Subcutaneous adipose tissue (tissue), 4 donors: ENCODE data around the gene ZCCHC8. TPM values are rescaled to one million over a fixed set of nuclear protein-coding genes. Genes with fewer than 3 reads are reported as not detected.

ENCODE experiments used
- total RNA-seq, 4 donors: library from RNA; depleted of rRNA; stranded (reverse); fragments of >200 nt; gene quantifications; one replicate each; pipeline ENCODE4 v1.1.0, GENCODE V29; 2016
- TF ChIP-seq, protein P1 (sequence below): fragments of 450-650 bp; IDR thresholded peaks from one replicate; pipeline ENCODE4 v1.5.1; 2016; ENCODE audit warnings: low read depth, mild to moderate bottlenecking, control low read depth, antibody characterized with exemption, moderate library complexity

The ZCCHC8 gene
- total RNA-seq, 4 donors from 2014 or later, result 24.4 to 33.4 (median 28.9) TPM

DNA sequence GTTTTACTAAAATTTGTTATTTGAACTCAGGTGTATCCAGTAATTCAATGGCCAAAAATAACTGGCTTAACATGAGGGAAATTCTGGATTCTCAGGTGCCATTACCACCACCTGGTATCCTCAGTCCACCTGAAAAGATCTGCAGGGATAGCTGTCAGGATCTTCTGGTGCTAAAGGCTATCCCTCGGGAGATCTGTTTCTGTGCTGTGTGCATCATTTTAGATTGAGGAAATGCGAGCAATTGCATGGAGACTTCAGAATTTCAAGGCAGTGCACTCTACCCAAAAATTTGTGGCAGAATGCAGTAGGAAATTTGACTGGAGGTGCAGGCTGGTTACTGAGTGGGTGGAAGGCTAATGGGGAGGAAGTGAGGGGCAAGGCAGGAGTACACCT is 26.4 kb downstream of the ZCCHC8 start:
- TF ChIP-seq, protein P1, sequence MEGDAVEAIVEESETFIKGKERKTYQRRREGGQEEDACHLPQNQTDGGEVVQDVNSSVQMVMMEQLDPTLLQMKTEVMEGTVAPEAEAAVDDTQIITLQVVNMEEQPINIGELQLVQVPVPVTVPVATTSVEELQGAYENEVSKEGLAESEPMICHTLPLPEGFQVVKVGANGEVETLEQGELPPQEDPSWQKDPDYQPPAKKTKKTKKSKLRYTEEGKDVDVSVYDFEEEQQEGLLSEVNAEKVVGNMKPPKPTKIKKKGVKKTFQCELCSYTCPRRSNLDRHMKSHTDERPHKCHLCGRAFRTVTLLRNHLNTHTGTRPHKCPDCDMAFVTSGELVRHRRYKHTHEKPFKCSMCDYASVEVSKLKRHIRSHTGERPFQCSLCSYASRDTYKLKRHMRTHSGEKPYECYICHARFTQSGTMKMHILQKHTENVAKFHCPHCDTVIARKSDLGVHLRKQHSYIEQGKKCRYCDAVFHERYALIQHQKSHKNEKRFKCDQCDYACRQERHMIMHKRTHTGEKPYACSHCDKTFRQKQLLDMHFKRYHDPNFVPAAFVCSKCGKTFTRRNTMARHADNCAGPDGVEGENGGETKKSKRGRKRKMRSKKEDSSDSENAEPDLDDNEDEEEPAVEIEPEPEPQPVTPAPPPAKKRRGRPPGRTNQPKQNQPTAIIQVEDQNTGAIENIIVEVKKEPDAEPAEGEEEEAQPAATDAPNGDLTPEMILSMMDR, result no peak

DNA sequence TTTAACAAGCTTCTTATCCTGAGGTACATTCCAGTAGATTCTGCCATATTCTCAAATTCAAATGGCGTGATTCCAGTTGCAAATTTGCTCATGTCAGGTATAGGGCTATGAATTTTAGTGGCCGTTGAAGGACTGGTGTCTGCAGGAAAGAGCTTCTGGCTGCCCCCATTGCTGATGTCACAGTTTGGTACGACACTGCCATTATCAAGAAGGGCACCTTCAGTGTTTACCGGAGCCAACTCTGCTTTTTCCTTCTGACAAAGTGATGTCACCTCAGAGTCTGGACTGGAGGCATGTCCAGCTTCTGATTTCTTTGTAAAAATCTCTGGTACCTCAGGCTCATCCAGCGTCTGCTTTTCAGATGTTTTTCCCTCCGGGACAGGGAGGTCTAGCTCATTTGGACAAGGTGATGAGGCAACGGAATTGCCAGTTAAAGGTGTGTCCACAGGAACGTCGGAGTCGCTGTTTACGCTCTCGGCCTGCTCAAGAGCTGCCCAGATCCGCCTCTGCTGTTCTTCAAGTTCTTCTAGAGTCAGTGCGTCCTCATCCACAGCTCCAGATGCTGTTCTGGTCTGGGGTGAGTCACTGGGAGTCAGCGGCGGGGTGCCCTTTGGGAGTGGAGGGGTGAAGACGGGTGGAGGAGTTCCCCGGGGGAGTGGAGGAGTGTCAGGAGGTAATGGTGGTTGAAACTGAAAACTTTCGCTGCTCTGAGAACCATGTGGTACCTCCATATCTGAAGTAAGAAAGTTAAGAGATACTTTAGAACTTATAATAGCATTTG is 27.0 kb downstream of the ZCCHC8 start:
- TF ChIP-seq, protein P1, result no peak

DNA sequence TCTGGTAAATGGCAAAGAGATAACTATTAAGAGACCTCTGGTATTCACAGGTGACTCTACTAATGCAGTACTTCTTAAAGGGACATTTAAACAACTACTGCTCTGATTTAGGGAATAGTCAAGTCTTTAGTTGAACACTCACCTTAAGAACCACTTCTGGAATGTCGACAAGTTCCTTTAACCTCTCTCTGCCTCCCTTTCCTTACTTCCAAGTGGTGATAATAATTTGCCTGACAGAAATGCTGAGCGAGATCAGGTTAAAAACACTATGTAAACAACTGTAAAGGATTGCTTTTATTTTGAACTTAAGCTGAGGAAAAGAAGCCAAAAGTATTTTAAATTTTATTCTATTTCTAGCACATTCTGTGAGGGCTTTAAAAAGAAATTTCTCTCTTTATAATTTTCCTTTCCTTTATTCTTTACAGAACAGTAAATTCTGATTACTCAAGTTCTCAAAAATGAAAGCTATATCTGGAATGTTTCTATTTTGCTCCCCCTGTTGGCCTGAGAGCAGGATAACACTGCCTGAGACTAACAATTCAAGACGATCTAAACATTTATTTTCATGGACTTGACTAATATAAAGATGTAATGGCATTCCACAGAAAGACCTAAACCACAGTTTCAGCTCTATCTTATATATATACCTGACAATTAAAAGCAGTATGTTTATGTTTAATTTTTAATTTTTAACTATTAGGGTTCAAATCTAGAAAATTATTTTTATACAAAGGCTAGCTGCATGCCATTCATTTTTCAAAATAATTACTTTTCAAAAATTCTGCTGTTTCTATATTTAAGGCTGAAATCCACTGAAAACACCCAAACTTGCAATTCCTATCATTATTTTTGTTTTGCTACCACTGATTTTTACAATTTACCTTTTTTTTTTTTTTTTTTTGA is 29.2 kb downstream of the ZCCHC8 start:
- TF ChIP-seq, protein P1, result no peak

DNA sequence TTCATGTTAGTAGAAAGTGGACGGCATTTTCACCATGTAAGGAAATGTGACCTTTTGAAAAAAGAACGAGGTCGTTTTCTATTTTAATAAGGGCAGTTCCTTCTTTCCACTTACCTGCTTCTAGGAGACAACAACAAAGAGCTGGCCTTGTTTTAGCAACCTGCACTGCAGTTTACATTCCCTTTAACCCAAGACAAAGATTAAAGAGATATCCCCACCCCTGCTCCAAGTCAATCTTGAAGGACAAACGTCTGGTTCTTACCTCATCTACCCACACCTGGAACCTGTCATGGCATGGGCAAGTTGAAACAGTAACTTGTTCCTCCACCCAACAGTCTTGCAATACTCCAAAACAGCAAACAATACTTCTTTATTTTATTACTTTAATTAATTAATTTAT is 32.7 kb downstream of the ZCCHC8 start:
- TF ChIP-seq, protein P1, result no peak

DNA sequence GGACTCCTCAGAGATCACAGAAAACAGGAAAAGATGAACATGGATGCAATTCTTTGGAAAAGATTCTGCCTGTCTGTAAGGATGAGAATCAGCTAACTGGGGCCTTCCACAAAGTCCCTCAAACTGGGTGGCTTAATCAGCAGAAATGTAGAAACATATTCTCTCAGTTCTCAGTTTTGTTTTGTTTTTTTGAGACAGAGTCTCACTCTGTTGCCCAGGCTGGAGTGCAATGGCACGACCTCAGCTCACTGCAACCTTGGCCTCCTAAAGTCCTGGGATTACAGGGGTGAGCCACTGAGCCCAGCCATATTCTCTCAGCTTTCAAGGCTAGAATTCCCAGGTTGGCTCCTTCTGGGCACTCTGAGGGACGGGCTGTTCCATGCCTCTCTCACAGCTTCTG is 40.1 kb downstream of the ZCCHC8 start:
- TF ChIP-seq, protein P1, result no peak

DNA sequence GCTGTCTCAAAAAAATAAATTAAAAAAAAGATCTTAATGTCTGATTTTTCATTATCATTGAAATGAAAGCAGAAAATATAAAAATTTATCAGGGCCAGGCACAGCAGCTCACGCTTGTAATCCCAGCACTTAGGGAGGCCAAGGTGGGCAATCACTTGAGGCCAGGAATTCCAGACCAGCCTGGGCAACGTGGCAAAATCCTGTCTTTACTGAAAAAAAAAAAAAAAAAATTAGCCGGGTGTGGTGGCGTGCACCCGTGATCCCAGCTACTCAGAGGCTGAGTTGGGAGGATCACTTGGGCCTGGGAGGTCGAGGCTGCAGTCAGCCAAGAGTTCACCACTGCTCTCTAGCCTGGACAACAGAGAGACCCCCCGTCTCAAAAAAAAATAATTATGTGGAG is 40.7 kb downstream of the ZCCHC8 start:
- TF ChIP-seq, protein P1, result no peak

DNA sequence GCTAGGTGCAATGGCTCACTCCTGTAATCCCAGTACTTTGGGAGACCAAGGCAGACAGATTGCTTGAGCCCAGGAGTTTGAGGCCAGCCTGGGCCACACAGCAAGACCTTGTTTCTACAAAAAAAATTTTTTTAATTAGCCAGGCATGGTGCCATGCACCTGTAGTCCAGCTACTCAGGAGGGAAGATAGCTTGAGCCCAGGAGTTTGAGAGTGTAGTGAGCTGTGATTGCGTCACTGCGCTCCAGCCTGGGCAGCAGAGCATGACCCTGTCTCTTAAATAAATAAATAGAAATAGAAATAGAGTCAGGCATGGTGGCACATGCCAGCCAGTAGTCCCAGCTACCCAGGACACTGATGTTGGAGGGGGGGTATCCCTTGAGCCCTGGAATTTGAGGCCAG is 41.5 kb downstream of the ZCCHC8 start:
- TF ChIP-seq, protein P1, result no peak
